Hepatocyte (in vitro differentiated cells): Measurements from ENCODE around the gene OSCP1.

ENCODE experiments used
- EZH2 ChIP-seq: fragments of 200-600 bp; sonication (generic); IDR thresholded peaks from 2 replicates; pipeline ENCODE4 v1.6.1; 2016; ENCODE audit warnings: antibody characterized with exemption, mild to moderate bottlenecking, borderline replicate concordance
- EZH2phosphoT487 ChIP-seq: fragments of 200-600 bp; sonication (generic); IDR thresholded peaks from one replicate; pipeline ENCODE4 v1.6.1; 2018; ENCODE audit warnings: antibody characterized with exemption, mild to moderate bottlenecking, low read depth, moderate library complexity; ENCODE audit not compliant: unreplicated experiment, severe bottlenecking
- TF ChIP-seq, protein P1 (sequence below): fragments of 200-600 bp; sonication (generic); IDR thresholded peaks from 2 replicates; pipeline ENCODE4 v1.5.1; 2016; ENCODE audit warnings: antibody characterized with exemption, mild to moderate bottlenecking; ENCODE audit not compliant: poor library complexity

DNA sequence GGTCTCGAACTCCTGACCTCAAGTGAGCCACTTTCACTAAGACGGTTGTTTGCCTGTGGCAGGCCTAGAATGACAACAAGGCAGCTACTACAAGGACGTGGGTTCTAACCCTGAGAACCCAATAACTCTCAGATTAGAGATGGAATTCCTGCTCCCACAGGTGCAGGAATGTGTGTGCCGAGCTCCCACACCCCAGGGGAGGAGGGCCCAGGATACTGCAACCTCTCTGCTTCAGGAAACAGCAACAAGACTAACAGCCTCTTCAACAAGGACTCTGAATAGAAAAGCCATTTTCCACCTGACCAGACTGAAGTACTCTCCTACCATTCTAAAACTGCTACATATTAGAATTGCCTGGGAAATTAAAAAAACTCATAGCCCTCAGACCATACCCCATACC is 57.4 kb downstream of the OSCP1 start:
- TF ChIP-seq EZH2phosphoT487 (no peak), EZH2 (no peak)
- TF ChIP-seq, protein P1, sequence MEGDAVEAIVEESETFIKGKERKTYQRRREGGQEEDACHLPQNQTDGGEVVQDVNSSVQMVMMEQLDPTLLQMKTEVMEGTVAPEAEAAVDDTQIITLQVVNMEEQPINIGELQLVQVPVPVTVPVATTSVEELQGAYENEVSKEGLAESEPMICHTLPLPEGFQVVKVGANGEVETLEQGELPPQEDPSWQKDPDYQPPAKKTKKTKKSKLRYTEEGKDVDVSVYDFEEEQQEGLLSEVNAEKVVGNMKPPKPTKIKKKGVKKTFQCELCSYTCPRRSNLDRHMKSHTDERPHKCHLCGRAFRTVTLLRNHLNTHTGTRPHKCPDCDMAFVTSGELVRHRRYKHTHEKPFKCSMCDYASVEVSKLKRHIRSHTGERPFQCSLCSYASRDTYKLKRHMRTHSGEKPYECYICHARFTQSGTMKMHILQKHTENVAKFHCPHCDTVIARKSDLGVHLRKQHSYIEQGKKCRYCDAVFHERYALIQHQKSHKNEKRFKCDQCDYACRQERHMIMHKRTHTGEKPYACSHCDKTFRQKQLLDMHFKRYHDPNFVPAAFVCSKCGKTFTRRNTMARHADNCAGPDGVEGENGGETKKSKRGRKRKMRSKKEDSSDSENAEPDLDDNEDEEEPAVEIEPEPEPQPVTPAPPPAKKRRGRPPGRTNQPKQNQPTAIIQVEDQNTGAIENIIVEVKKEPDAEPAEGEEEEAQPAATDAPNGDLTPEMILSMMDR: no peak
